Measurements from ENCODE around the gene ECT2.
"Not testable (repeated sequence)": the region's sequence is repeated elsewhere in the genome, so short reads cannot be mapped to it uniquely, and the experiment has no call there.

The ECT2 gene

DNA sequence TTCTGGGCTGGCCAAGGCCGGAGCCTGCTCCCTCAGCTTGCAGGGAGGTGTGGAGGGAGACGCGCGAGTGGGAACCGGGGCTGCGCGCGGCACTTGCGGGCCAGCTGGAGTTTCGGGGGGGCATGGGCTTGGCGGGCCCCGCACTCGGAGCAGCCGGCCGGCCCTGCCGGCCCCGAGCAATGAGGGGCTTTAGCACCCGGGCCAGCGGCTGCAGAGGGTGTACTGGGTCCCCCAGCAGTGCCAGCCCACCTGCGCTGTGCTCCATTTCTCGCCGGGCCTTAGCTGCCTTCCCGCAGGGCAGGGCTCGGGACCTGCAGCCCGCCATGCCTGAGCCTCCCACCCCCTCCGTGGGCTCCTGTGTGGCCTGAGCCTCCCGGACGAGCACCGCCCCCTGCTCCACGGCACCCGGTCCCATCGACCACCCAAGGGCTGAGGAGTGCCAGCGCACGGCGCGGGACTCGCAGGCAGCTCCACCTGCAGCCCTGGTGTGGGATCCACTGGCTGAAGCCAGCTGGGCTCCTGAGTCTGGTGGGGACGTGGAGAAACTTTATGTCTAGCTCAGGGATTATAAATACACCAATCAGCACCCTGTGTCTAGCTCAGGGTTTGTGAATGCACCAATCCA lies 116.3 kb downstream of the ECT2 start:
- not testable (repeated sequence) for DNase-seq

DNA sequence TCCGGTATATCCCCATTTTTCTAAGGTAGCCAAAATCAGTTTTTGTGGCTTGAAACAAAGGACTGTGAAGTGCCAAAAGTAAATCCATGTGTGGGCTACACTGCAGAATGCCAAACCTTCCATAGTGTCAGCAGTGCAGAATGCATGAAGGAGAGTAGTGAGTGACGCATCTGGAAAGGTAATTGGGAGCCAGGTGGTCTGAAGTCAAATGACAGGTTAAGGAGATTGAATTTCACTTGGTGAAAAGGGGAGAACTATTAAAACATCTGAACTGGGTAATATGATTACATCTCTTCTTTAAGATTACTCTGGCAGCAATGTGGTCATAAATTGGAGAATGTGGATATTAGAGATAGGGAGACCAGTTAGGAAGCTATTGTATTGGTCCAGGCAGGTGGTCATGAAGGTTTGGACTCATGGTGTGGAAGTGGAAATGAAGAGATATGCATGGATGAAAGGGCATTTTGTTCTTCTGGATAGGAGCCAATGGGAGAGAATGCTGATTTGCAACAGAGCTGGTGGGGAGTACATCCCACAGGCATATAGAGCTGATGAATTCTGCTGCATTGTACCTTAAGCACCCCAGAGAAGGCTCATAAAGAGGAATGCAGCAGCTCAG lies 118.2 kb downstream of the ECT2 start:
- DNase-seq = no peak

GRCh38 chr3:172869368-172869771 lies 118.8 kb downstream of the ECT2 start:
- no peak for DNase-seq

DNA sequence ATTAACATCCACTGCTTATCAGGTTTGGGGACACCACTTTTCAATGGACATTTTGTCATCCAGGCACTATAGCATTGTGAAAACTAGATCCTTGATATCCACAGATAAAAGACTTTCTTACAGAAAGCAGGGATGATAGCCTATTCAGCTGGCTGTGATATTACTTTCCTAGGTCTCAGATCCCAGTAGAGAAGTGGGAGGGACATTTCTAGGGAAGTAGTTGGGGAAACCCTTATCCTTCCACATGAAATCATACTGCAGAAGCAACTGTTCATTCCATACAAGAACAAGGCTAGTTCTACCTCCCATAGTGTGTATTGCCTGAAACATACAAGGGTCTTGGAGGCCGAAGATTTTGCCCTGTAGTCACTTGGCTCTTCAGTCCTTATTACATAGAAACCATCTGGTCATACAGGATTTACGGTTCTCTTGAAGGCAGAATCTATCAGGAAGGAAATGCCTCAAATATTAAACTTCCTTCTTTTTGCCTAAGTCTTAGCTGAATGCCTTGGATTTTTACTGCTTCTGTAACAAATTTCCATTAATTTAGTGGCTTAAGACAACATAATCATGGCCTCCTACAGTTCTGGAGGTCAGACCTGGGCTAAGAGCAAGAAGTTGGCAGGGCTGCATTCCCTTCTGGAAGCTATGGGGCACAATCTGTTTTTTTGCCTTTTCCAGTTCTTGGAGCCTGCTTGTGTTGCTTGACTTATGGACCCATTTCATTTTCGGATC lies 119.4 kb downstream of the ECT2 start:
- DNase-seq = no peak
